Activated T-helper 2 cell treated with anti-CD3 and anti-CD28 coated beads, Interferon-gamma antibody, Interleukin-2, Interleukin-4, amounts not matched to agents 10 μg/mL and 5 μg/mL and 100 μg/mL, durations not matched to agents 14 hours and 24 hours and 36 hours (primary cell): Measurements from ENCODE around the gene GRIK3. TPM values are rescaled to one million over a fixed set of nuclear protein-coding genes. Genes with fewer than 3 reads are reported as not detected.

ENCODE experiments used
- DNase-seq: peaks from one replicate; pipeline ENCODE4 v3.0.0; 2021; ENCODE audit warnings: low spot score
- H3K27ac Mint-ChIP-seq: one replicate; pipeline ENCODE4 v1.8.0; 2021; ENCODE audit warnings: mixed read lengths
- H3K27me3 Mint-ChIP-seq: one replicate; pipeline ENCODE4 v1.8.0; 2021; ENCODE audit warnings: low read depth, mixed read lengths
- H3K36me3 Mint-ChIP-seq: one replicate; pipeline ENCODE4 v1.8.0; 2021; ENCODE audit warnings: low read depth, mixed read lengths
- H3K4me1 Mint-ChIP-seq: one replicate; pipeline ENCODE4 v1.8.0; 2021; ENCODE audit warnings: low read depth, mixed read lengths
- H3K4me3 Mint-ChIP-seq: one replicate; pipeline ENCODE4 v1.8.0; 2021; ENCODE audit warnings: low read depth, mild to moderate bottlenecking, moderate library complexity, mixed read lengths
- H3K9me3 Mint-ChIP-seq: one replicate; pipeline ENCODE4 v1.8.0; 2021; ENCODE audit warnings: mixed read lengths
- intact Hi-C: fragments of 100-400 bp; cut with micrococcal nuclease; formaldehyde crosslinking; loops from one replicate; pipeline ENCODE4 v1.15.1; 2023
- total RNA-seq: library from RNA; stranded (reverse); gene quantifications from 2 replicates; pipeline ENCODE4 v1.2.3, GENCODE V29; 2022

Gene GRIK3
- total RNA-seq, 1 donor from 2014 or later: not detected

DNA sequence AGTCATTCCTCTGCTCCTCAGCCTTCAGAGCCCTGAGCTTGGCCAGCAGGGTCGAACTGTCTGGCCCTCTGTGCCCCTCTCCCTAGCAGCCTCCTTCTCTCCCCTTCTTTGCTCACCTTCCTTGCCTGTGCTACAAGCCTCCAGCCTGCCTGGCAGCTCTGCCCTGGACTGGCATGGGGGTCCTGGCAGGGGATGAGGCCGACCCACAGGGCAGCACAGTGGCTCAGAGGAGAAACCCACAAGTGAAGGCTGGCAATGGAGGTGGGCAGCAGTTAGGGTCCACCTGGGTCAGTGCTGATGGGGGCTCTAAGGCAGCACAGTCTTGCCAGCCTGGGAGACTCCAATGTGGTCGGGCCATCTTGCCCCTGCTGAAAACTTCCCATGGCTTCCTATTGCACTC is 274.2 kb downstream of the GRIK3 start:
- intact Hi-C loops: no loop called here
- no peaks in the 10 kb centered on the region for H3K27me3 Mint-ChIP-seq
- no peaks in the 10 kb centered on the region for H3K9me3 Mint-ChIP-seq
- H3K36me3 Mint-ChIP-seq: no peaks in the 10 kb centered on the region
- no peak for DNase-seq
- no peaks in the 10 kb centered on the region for H3K4me1 Mint-ChIP-seq
- no peak overlapping the region for H3K27ac Mint-ChIP-seq
- H3K4me3 Mint-ChIP-seq: no peak overlapping the region

DNA sequence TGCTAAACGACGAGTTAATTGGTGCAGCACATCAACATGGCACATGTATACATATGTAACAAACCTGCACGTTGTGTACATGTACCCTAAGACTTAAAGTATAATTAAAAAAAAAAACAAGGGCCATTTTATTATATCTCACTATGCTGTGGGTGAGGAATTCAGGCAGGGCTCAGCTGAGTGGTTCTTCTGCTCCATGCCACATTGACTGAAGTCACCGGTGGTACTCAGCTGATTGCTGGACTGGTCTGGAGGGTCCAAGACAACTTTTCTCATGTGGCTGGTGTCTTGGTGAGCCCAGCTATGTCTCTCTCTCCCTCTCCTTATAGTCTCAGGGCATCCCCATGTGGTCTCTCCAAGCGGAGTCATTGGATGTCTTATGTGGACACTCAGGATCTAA is 275.0 kb downstream of the GRIK3 start:
- no peak overlapping the region for H3K27ac Mint-ChIP-seq

GRCh38 chr1:36755303-36756230 is 278.7 kb downstream of the GRIK3 start:
- H3K4me1 Mint-ChIP-seq: no peaks in the 10 kb centered on the region
- DNase-seq: no peak
- H3K4me3 Mint-ChIP-seq: no peak overlapping the region
- H3K36me3 Mint-ChIP-seq: no peaks in the 10 kb centered on the region
- H3K9me3 Mint-ChIP-seq: no peaks in the 10 kb centered on the region
- no peaks in the 10 kb centered on the region for H3K27me3 Mint-ChIP-seq
- H3K27ac Mint-ChIP-seq: no peak overlapping the region
- intact Hi-C loops: no loop called here

More for the DNA sequence above, 275.0 kb downstream of the GRIK3 start:
- Mint-ChIP-seq H3K4me1 (no peaks in the 10 kb centered on the region), H3K36me3 (no peaks in the 10 kb centered on the region), H3K27me3 (no peaks in the 10 kb centered on the region), H3K9me3 (no peaks in the 10 kb centered on the region), H3K4me3 (no peak overlapping the region)
- no peak for DNase-seq
- intact Hi-C loops: no loop called here

DNA sequence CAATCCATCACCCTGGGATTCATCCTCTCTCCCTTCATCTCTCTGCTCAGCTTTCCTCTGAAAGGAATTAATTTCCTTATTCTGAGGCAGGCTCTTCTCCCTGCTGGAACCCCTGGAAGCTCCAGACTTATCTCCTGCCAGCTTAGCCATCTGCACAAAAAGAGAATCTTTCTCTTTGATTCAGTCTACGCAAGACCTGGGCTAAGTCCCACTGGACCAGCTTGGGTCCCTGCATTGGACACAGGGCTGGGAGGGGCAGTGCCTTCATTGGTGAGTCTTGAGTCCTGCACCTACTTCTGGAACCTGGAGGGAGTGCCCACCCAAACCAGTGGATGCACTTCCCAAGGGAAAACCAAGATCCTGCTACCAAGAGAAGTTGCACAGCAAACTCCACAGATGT is 279.9 kb downstream of the GRIK3 start:
- DNase-seq: no peak
- Mint-ChIP-seq H3K4me1 (no peaks in the 10 kb centered on the region), H3K9me3 (no peaks in the 10 kb centered on the region), H3K27ac (no peak overlapping the region), H3K27me3 (no peaks in the 10 kb centered on the region), H3K36me3 (no peaks in the 10 kb centered on the region), H3K4me3 (no peak overlapping the region)
- intact Hi-C loops: no loop called here

DNA sequence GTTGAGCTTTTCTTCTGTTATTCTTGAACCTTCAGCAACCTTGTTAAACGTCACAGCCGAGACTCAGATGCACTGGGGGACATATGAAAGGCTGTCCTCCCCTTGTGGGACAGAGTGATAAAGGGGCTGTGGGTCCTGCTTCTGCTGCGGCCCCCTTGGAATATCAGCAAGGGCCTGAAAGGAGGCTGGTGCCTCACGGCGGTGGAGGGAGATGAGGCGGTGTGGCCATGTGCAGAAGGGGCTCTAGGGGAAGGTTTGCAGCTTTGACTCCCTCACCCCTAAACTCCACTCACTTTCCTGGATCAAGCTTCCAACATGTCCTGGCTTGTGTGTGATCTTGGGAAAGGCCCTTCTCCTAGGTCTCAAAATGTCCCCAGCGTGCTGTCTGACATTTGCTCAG is 280.9 kb downstream of the GRIK3 start:
- no peak overlapping the region for H3K4me3 Mint-ChIP-seq
- no peak for DNase-seq
- intact Hi-C loops: no loop called here
- peaks cover 4% of the 10 kb centered on the region for H3K27me3 Mint-ChIP-seq
- no peaks in the 10 kb centered on the region for H3K36me3 Mint-ChIP-seq
- no peaks in the 10 kb centered on the region for H3K9me3 Mint-ChIP-seq
- H3K27ac Mint-ChIP-seq: no peak overlapping the region
- H3K4me1 Mint-ChIP-seq: no peaks in the 10 kb centered on the region

DNA sequence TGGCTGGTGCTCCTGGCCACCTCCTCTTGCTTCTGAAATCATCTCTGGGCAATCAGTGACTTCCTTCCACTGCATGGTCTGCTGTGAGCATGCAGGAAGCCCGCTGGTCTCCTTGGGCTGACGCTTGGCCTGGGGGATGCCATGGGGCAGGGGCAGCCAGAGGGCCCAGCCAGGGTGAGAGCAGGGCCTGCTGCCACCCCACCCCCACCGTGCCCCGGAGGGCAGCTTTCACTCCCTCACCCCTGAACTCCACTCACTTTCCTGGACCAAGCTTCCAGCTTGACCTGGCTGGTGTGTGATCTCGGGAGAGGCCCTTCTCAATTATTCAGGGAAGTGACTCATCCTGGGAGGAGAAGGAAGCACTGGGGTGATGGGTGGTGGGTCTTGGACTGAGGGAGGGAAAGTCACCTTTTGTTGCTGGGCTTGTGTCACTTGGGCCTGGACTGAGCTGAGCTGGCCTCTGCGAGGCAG is 281.4 kb downstream of the GRIK3 start:
- Mint-ChIP-seq H3K27me3 (peaks cover 5% of the 10 kb centered on the region), H3K36me3 (no peaks in the 10 kb centered on the region), H3K27ac (no peak overlapping the region), H3K4me1 (no peaks in the 10 kb centered on the region), H3K4me3 (no peak overlapping the region), H3K9me3 (no peaks in the 10 kb centered on the region)
- intact Hi-C loops: no loop called here
- no peak for DNase-seq

DNA sequence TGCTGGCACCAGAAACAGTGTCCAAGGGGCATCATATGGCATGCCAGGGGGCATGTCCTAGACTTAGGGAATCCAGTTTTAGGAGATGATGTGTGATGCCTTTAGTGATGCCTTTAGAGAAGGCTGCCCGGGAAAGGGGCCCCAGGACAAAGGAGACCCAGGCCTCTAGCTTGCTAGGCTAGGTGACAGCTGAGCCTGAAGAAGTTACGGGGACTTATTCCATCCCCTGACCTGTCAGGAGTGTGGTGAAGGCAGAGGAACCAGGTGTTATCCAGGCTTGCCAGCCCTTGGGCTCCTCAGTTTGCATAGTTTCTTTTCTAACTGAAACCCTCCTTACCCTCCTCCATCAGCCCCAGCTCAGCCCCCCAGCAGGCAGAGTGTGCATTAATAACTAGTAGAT is 281.9 kb downstream of the GRIK3 start:
- Mint-ChIP-seq H3K27me3 (peaks cover 5% of the 10 kb centered on the region), H3K4me1 (no peaks in the 10 kb centered on the region), H3K4me3 (no peak overlapping the region), H3K27ac (no peak overlapping the region), H3K9me3 (no peaks in the 10 kb centered on the region), H3K36me3 (no peaks in the 10 kb centered on the region)
- intact Hi-C loops: no loop called here
- DNase-seq: no peak

DNA sequence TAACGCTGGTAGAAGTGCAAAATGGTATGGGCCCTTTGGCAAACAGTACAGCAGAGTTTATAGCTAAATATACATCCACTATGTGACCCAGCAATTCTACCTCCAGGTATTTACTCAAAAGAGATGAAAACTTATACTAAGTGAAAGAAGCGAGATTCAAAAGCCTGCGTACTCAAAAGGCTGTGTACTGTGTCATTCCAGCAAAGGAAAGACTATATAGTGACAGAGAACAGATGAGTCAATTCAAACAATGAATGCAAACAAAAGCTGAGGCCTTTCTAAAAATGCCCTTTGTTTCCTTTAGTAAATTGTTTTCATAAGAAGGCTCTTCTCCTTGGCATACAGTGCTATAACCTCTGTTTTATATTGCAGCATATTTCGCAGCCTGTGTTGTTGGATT is 282.8 kb downstream of the GRIK3 start:
- H3K9me3 Mint-ChIP-seq: no peaks in the 10 kb centered on the region
- H3K27me3 Mint-ChIP-seq: peaks cover 5% of the 10 kb centered on the region
- no peaks in the 10 kb centered on the region for H3K36me3 Mint-ChIP-seq
- H3K4me3 Mint-ChIP-seq: no peak overlapping the region
- no peaks in the 10 kb centered on the region for H3K4me1 Mint-ChIP-seq
- no peak overlapping the region for H3K27ac Mint-ChIP-seq
- DNase-seq: no peak
- intact Hi-C loops: no loop called here

- H3K27me3 Mint-ChIP-seq: peaks cover 5% of the 10 kb centered on the region
- H3K36me3 Mint-ChIP-seq: no peaks in the 10 kb centered on the region
- H3K27ac Mint-ChIP-seq: no peak overlapping the region
- no peak for DNase-seq
- H3K4me1 Mint-ChIP-seq: no peaks in the 10 kb centered on the region
- H3K9me3 Mint-ChIP-seq: no peaks in the 10 kb centered on the region
- no peak overlapping the region for H3K4me3 Mint-ChIP-seq
- intact Hi-C loops: no loop called here
These were observed 285.8 kb downstream of the GRIK3 start for GRCh38 chr1:36748466-36748865.
